ENCODE measurements around the gene TOP2A.

Gene TOP2A

GRCh38 chr17:40345994-40346764, 71.5 kb downstream of the TOP2A start:
- Histone ChIP-seq H3K9me3 (no peaks in the 10 kb centered on the region), H3K4me3 (ENCODE audit: low read depth, low read length) (peak overlapping the region; percentile 51), H3K36me3 (peaks cover 28% of the 10 kb centered on the region), H3K4me1 (peaks cover 71% of the 10 kb centered on the region), H3K27me3 (no peaks in the 10 kb centered on the region)
- DNase-seq = no peak
- no peak for TF ChIP-seq CTCF (IDR thresholded peaks at IDR 0.05; ENCODE audit: low read depth, low read length)

GRCh38 chr17:40345161-40345993, 72.3 kb downstream of the TOP2A start:
- Histone ChIP-seq H3K4me3 (ENCODE audit: low read depth, low read length) (peak overlapping the region; percentile 51), H3K4me1 (peaks cover 77% of the 10 kb centered on the region), H3K36me3 (peaks cover 28% of the 10 kb centered on the region), H3K27me3 (no peaks in the 10 kb centered on the region), H3K9me3 (no peaks in the 10 kb centered on the region)
- DNase-seq = peak; percentile 38
- no peak for TF ChIP-seq CTCF (IDR thresholded peaks at IDR 0.05; ENCODE audit: low read depth, low read length)

DNA sequence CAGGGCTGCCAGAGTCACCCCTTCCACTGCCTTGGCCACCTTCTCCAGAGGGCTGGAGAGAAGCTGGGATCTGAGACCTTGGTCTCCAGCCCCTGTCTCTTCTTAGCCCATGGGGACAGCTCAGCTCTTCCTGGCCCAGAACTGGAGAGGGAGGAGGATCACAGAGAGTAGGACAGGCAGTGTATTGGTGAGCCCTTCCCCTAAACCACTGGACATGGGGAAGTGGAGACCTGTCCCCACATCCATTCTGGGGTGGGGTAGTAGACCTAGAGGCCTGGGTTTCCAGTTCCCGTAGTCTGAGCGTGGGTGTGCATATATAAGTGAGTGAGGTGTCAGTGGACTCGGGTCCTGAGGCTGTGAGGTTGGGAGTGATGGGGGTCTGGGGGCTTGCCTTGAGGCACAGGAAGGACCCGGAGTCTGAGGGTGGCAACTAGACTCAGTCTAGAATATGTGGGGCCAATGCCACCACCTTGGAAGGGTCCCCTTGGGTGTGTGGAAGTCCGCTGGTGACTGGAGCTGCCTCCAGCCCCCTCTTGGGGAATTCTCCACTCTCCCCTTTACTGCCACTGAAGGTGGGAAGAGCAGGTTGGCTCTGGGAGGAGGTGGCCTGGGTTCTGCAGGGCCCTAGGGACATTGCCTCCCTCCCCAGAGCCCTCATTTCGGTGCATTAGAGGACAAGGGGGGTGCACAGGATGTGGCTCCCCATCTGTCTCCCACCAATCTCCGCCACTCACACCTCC, 73.1 kb downstream of the TOP2A start:
- Histone ChIP-seq H3K27me3 (no peaks in the 10 kb centered on the region), H3K9me3 (no peaks in the 10 kb centered on the region), H3K4me3 (ENCODE audit: low read depth, low read length) (peak overlapping the region; percentile 51), H3K36me3 (peaks cover 31% of the 10 kb centered on the region), H3K4me1 (peaks cover 71% of the 10 kb centered on the region)
- DNase-seq = no peak
- no peak for TF ChIP-seq CTCF (IDR thresholded peaks at IDR 0.05; ENCODE audit: low read depth, low read length)

- no peaks in the 10 kb centered on the region for H3K27me3 ChIP-seq
- no peaks in the 10 kb centered on the region for H3K9me3 ChIP-seq
- peaks cover 26% of the 10 kb centered on the region for H3K36me3 ChIP-seq
- no peak for TF ChIP-seq CTCF (IDR thresholded peaks at IDR 0.05; ENCODE audit: low read depth, low read length)
- no peak for DNase-seq
- peak overlapping the region; percentile 65 for H3K4me3 ChIP-seq (ENCODE audit: low read depth, low read length)
- peaks cover 60% of the 10 kb centered on the region for H3K4me1 ChIP-seq
These were observed 74.2 kb downstream of the TOP2A start for GRCh38 chr17:40343219-40344119.

- Histone ChIP-seq H3K27me3 (no peaks in the 10 kb centered on the region), H3K4me3 (ENCODE audit: low read depth, low read length) (peak overlapping the region; percentile 65), H3K9me3 (no peaks in the 10 kb centered on the region), H3K4me1 (peaks cover 53% of the 10 kb centered on the region), H3K36me3 (peaks cover 25% of the 10 kb centered on the region)
- TF ChIP-seq CTCF (IDR thresholded peaks at IDR 0.05; ENCODE audit: low read depth, low read length) = no peak
- no peak for DNase-seq
These were observed 75.0 kb downstream of the TOP2A start for GRCh38 chr17:40342504-40343218.
